ENCODE results near the gene JAKMIP2.

JAKMIP2 gene

DNA sequence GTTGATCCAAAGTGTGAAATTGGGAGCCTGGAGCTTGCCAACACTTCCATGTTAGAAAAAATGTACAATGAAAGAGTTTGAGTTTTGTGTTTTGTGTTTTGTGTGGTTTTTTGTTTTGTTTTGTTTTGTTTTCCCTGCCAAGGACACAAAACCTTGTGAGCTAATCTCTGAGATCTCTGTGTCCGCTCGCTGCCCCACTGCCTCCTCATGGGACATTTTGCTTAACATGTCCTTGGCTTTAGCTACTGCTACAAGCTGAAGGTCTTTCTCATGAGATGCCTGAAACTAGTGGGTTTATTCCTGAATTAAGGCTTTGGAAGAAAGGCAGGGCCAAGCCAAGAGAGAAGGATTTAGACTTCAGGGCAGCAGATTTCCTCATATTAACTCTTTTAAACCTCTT, 7.3 kb upstream of the JAKMIP2 start:
- TF ChIP-seq, protein P1, sequence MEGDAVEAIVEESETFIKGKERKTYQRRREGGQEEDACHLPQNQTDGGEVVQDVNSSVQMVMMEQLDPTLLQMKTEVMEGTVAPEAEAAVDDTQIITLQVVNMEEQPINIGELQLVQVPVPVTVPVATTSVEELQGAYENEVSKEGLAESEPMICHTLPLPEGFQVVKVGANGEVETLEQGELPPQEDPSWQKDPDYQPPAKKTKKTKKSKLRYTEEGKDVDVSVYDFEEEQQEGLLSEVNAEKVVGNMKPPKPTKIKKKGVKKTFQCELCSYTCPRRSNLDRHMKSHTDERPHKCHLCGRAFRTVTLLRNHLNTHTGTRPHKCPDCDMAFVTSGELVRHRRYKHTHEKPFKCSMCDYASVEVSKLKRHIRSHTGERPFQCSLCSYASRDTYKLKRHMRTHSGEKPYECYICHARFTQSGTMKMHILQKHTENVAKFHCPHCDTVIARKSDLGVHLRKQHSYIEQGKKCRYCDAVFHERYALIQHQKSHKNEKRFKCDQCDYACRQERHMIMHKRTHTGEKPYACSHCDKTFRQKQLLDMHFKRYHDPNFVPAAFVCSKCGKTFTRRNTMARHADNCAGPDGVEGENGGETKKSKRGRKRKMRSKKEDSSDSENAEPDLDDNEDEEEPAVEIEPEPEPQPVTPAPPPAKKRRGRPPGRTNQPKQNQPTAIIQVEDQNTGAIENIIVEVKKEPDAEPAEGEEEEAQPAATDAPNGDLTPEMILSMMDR (IDR thresholded peaks at IDR 0.05; ENCODE audit: control insufficient read depth, extremely low read depth, insufficient read depth): no peak
- H3K4me3 ChIP-seq (ENCODE audit: low read depth, low read length): no peak overlapping the region
- DNase-seq (ENCODE audit: low read depth): no peak

DNA sequence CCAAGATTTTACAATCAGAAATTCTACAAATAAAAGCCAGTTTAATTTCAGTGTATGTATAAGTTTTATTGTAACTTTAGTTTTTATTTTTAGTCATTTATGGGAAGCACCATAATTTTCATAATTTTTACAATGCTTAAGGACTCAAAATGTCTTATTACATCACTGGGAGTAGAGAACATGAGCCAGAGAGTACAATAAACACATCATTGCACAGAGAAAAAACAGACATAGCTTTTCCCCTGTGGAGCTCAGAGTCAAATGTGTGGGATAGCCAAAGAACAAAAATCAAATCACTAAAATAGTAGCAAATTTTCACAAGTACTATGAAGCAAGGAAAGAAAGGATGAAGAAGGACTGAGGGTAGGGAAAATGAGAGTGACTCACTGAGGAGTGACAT, 5.5 kb upstream of the JAKMIP2 start:
- H3K4me3 ChIP-seq (ENCODE audit: low read depth, low read length): no peak overlapping the region
- TF ChIP-seq, protein P1 (IDR thresholded peaks at IDR 0.05; ENCODE audit: control insufficient read depth, extremely low read depth, insufficient read depth): no peak
- no peak for DNase-seq (ENCODE audit: low read depth)

DNA sequence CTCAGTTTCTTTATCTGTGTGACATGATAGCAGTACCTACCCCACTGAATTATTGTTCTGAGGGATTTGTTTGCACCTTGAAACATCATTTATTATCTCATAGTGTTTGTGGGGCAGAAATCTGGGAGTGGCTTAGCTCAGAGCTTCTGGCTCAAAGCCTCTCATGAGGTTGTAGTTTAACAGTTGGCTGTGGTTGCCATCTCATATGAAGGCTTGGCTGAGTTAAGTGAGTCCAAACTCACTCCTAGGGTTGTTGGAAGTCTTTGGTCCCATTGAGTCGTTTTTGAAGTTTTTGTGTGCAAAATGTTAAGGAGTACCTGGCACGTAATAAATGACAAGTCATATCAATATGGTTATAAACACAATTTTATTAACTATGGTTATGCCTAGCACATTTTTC, 3.6 kb upstream of the JAKMIP2 start:
- H3K4me3 ChIP-seq (ENCODE audit: low read depth, low read length): no peak overlapping the region
- no peak for DNase-seq (ENCODE audit: low read depth)
- TF ChIP-seq, protein P1 (IDR thresholded peaks at IDR 0.05; ENCODE audit: control insufficient read depth, extremely low read depth, insufficient read depth): no peak

DNA sequence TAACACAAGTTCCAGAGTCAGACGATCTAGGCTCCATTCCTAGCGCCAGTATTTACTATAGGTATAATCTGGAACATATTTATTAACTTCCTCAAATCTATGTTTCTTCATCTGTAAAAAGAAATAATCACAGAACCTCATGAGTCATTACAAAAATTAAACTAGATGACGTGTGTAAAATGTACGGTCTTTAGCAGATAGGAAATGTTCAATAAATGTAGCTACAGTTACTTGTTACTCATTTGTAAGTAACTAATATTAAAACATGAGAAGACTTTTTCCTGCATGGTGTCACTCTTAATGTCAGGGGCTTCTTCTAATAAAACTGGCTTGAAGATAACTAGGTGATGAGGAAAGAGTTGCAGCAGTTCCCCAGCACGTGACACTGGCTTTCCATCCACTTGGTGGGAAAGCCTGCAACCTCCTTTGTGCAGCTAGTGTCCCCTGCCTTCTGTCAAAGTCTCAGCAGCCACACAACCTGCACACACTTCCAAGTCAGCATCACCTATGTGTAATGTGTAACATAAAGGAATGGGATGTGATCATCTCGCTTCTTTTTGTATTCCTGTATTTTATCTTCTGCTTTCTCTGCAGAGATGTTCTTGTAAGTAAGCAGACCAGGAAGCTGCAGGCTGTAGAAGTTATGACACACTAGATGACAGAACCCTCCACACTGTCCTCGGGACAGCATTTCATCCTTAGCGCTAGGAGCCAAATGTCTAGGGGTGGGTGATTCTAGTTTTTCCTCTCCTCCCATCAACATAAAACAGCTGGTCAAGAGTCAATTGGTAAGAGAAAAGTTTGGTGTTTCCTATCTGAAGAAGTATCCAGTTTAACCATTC, 1.8 kb upstream of the JAKMIP2 start:
- TF ChIP-seq, protein P1 (IDR thresholded peaks at IDR 0.05; ENCODE audit: control insufficient read depth, extremely low read depth, insufficient read depth): no peak
- DNase-seq (ENCODE audit: low read depth): no peak
- no peak overlapping the region for H3K4me3 ChIP-seq (ENCODE audit: low read depth, low read length)

DNA sequence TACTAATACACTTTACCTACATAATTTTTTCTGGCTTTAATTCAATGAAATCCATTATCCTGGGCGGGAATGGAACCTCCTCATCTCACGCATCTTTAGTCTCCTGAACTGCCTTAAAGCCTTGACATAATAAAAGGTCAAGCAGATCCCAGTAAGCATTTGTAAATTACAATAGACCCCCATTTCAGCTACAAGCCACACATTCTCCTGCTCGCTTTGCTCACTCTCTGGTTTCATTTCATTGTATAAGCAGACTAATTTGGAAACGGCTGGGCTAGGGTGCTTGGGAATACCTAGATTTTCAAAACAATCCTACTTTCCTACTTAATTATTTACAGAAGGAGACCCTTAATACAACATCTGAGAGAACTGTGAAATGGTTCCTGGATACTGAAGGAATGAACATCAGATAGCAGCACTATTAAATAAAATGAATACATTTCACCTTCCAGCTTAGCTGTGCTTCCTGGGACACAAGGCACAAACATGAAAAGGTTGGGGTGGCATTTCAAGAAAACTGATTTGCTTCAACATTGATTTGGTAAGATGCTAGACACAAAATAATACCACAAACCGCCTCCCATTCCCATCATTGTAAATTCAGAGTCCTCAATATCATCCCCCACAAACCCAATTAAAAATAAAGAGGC, 1.5 kb downstream of the JAKMIP2 start:
- TF ChIP-seq, protein P1 (IDR thresholded peaks at IDR 0.05; ENCODE audit: control insufficient read depth, extremely low read depth, insufficient read depth): no peak
- no peak for DNase-seq (ENCODE audit: low read depth)
- no peak overlapping the region for H3K4me3 ChIP-seq (ENCODE audit: low read depth, low read length)

DNA sequence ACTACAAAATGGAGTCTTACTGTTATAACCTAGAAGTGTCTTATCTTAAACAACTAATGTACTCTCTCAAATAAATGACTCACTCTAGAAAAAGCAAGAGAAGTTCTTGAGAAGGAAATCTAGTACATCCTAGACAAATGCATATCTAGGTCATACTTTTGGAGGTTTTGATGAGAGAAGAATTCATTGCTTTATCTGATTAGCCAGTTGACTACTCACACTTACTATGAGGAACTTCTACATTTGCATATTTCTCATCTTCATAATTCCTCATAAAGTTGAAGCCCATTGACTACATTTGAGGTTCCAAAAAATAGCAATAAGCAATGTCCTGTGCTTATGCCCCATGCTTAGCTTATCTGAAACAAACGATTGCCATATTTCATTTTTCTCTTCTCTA, 2.8 kb downstream of the JAKMIP2 start:
- H3K4me3 ChIP-seq (ENCODE audit: low read depth, low read length): no peak overlapping the region
- TF ChIP-seq, protein P1 (IDR thresholded peaks at IDR 0.05; ENCODE audit: control insufficient read depth, extremely low read depth, insufficient read depth): no peak

More for the DNA sequence above, 2.8 kb downstream of the JAKMIP2 start:
- DNase-seq (ENCODE audit: low read depth): no peak
